ENCODE measurements around the gene ZNF227. TPM values are rescaled to one million over a fixed set of nuclear protein-coding genes. Genes with fewer than 3 reads are reported as not detected.

ZNF227 gene
- total RNA-seq, 1 experiment from 2014 or later = 22.6 TPM

- H3K18ac ChIP-seq (ENCODE audit: insufficient read length, low read depth, low read length) = no peak overlapping the region
- no peak overlapping the region for H4K91ac ChIP-seq (ENCODE audit: insufficient read length, low read depth, low read length)
- H2AK5ac ChIP-seq (ENCODE audit: insufficient read length, low read length) = no peak overlapping the region
- no peak overlapping the region for H3K56ac ChIP-seq (ENCODE audit: insufficient read length, low read depth, low read length)
- WGBS (ENCODE audit: extremely low coverage, insufficient read length, low lambda C conversion rate) = no CpG with 5 or more reads among the region's 4 CpGs
- H3K27me3 Mint-ChIP-seq (ENCODE audit: low read depth) = no peaks in the 10 kb centered on the region; the same call in 1 of the 2 replicates
- no peak overlapping the region for H2BK15ac ChIP-seq (ENCODE audit: low read depth, low read length)
- H3K27me3 ChIP-seq (ENCODE audit: insufficient read depth, low read length) = no peaks in the 10 kb centered on the region
- no peak overlapping the region for H2BK5ac ChIP-seq (ENCODE audit: insufficient read length, low read length)
- H3K9ac ChIP-seq (ENCODE audit: extremely low read depth, insufficient read length, low read length) = no peak overlapping the region
- H2BK120ac ChIP-seq (ENCODE audit: low read depth, low read length, poor library complexity, severe bottlenecking) = no peak overlapping the region
- no peak overlapping the region for H2BK20ac ChIP-seq (ENCODE audit: low read depth, low read length, poor library complexity, severe bottlenecking)
- H2BK12ac ChIP-seq (ENCODE audit: insufficient read length, low read depth, low read length) = no peak overlapping the region
- no peak for TF ChIP-seq CTCF (conservative IDR thresholded peaks at IDR 0.05)
- no peak overlapping the region for H2AFZ ChIP-seq (ENCODE audit: low read length)
- no peak overlapping the region for H4K5ac ChIP-seq (ENCODE audit: insufficient read length, low read depth, low read length)
- no peaks in the 10 kb centered on the region for H3K4me1 ChIP-seq (ENCODE audit: insufficient read depth, low read length)
- no peaks in the 10 kb centered on the region for H3K23me2 ChIP-seq (ENCODE audit: insufficient read length, low read depth, low read length, poor library complexity, severe bottlenecking)
- peaks cover 47 to 58% (median 56%) of the 10 kb centered on the region in 3 experiments for H3K36me3 Mint-ChIP-seq (ENCODE audit: insufficient read depth in 1 of 3, low read depth in 3 of 3)
- H3K4me3 Mint-ChIP-seq = no peak overlapping the region
- H3K4ac ChIP-seq (ENCODE audit: low read depth, low read length) = no peak overlapping the region
- H3K79me2 ChIP-seq (ENCODE audit: insufficient read depth, low read length) = no peaks in the 10 kb centered on the region
- H3K14ac ChIP-seq (ENCODE audit: insufficient read depth, low read length) = no peak overlapping the region
- no peaks in the 10 kb centered on the region for H3K79me1 ChIP-seq (ENCODE audit: insufficient read depth, low read depth, low read length, poor library complexity, severe bottlenecking)
- no peak overlapping the region for H3K4me2 ChIP-seq (ENCODE audit: insufficient read depth, insufficient read length, low read length)
- H3K9me3 ChIP-seq (ENCODE audit: control insufficient read depth, low read depth, low read length) = peaks cover 8% of the 10 kb centered on the region
- H3K27ac Mint-ChIP-seq = no peak overlapping the region
- no peak overlapping the region for H3K27ac ChIP-seq (ENCODE audit: insufficient read length, low read depth, low read length)
- no peak for DNase-seq
- peaks cover 59 to 75% of the 10 kb centered on the region in 2 experiments for H3K9me3 Mint-ChIP-seq
- H4K20me1 ChIP-seq (ENCODE audit: control insufficient read depth, insufficient read depth, insufficient read length) = no peaks in the 10 kb centered on the region
- no peak overlapping the region for H3K23ac ChIP-seq (ENCODE audit: insufficient read length, low read depth, low read length)
- H3K4me1 Mint-ChIP-seq = no peaks in the 10 kb centered on the region
- H3T11ph ChIP-seq (ENCODE audit: low read length) = no peak overlapping the region
- H4K8ac ChIP-seq (replicated peaks; ENCODE audit: insufficient read length, low read depth, low read length) = no peak overlapping the region
These were observed 65.9 kb downstream of the ZNF227 start for GRCh38 chr19:44278181-44278690.

Data from H9 (cell line).